Trophoblast cell (in vitro differentiated cells and primary cell): ENCODE measurements around the gene IQSEC1.

Experiments used
- DNase-seq, 2 donors: peaks; one replicate each; pipeline ENCODE4 v3.0.0-alpha.2; 2016
- H2AFZ ChIP-seq: 2 replicates; pipeline ENCODE4 v1.6.1; 2013; ENCODE audit warnings: low read length, moderate library complexity, mild to moderate bottlenecking; ENCODE audit not compliant: insufficient read depth, poor library complexity
- H2AK5ac ChIP-seq: 2 replicates; pipeline ENCODE4 v1.6.1; 2013; ENCODE audit warnings: mild to moderate bottlenecking, low read length
- H2BK120ac ChIP-seq: 2 replicates; pipeline ENCODE4 v1.6.1; 2013; ENCODE audit warnings: low read length, mild to moderate bottlenecking, moderate library complexity; ENCODE audit not compliant: insufficient read depth, poor library complexity
- H2BK12ac ChIP-seq: 2 replicates; pipeline ENCODE4 v1.6.1; 2013; ENCODE audit warnings: mild to moderate bottlenecking, low read length, moderate library complexity
- H2BK5ac ChIP-seq: 2 replicates; pipeline ENCODE4 v1.6.1; 2013; ENCODE audit warnings: low read length, low read depth, moderate library complexity, mild to moderate bottlenecking; ENCODE audit not compliant: poor library complexity
- H3K14ac ChIP-seq: 2 replicates; pipeline ENCODE4 v1.6.1; 2013; ENCODE audit warnings: mild to moderate bottlenecking, low read length
- H3K18ac ChIP-seq: 2 replicates; pipeline ENCODE4 v1.6.1; 2013; ENCODE audit warnings: mild to moderate bottlenecking, low read length
- H3K23ac ChIP-seq: 2 replicates; pipeline ENCODE4 v1.6.1; 2013; ENCODE audit warnings: low read length
- H3K27ac ChIP-seq: 2 replicates; pipeline ENCODE4 v1.5.1; 2013; ENCODE audit warnings: low read depth, mild to moderate bottlenecking, inconsistent platforms, low read length, moderate library complexity
- H3K27me3 ChIP-seq: 2 replicates; pipeline ENCODE4 v1.6.1; 2013; ENCODE audit warnings: inconsistent platforms, mild to moderate bottlenecking, low read length, moderate library complexity; ENCODE audit not compliant: insufficient read depth
- H3K36me3 ChIP-seq, 2 experiments: 1 replicate in 1 of 2; 2 replicates in 1 of 2; pipeline ENCODE4 v1.6.1; 2013; ENCODE audit warnings: low read length in 2 of 2, mild to moderate bottlenecking in 2 of 2, moderate library complexity in 1 of 2; ENCODE audit not compliant: insufficient read depth in 2 of 2, control insufficient read depth in 1 of 2
- H3K4ac ChIP-seq: 2 replicates; pipeline ENCODE4 v1.6.1; 2013; ENCODE audit warnings: low read depth, mild to moderate bottlenecking, low read length, moderate library complexity
- H3K4me1 ChIP-seq, 2 experiments: 1 replicate in 1 of 2; 2 replicates in 1 of 2; pipeline ENCODE4 v1.6.1; 2013; ENCODE audit warnings: low read length in 2 of 2, mild to moderate bottlenecking in 2 of 2, moderate library complexity in 1 of 2; ENCODE audit not compliant: insufficient read depth in 2 of 2, control insufficient read depth in 1 of 2
- H3K4me2 ChIP-seq: 2 replicates; pipeline ENCODE4 v1.6.1; 2013; ENCODE audit warnings: inconsistent platforms, mild to moderate bottlenecking, low read length, moderate library complexity
- H3K4me3 ChIP-seq: 2 replicates; pipeline ENCODE4 v1.5.1; 2013; ENCODE audit warnings: mild to moderate bottlenecking, low read depth, low read length, inconsistent platforms
- H3K79me1 ChIP-seq: one replicate; pipeline ENCODE4 v1.6.1; 2013; ENCODE audit warnings: low read length
- H3K79me2 ChIP-seq: 2 replicates; pipeline ENCODE4 v1.6.1; 2013; ENCODE audit warnings: low read length, mild to moderate bottlenecking; ENCODE audit not compliant: control insufficient read depth, insufficient read depth, poor library complexity
- H3K9ac ChIP-seq: 2 replicates; pipeline ENCODE4 v1.6.1; 2013; ENCODE audit warnings: mild to moderate bottlenecking, low read length
- H3K9me3 ChIP-seq: 2 replicates; pipeline ENCODE4 v1.6.1; 2013; ENCODE audit warnings: low read depth, mild to moderate bottlenecking, control low read depth, inconsistent platforms, low read length; ENCODE audit not compliant: insufficient read depth
- H4K12ac ChIP-seq: 2 replicates; pipeline ENCODE4 v1.6.1; 2013; ENCODE audit warnings: low read depth, mild to moderate bottlenecking, low read length, moderate library complexity
- H4K8ac ChIP-seq: 2 replicates; pipeline ENCODE4 v1.6.1; 2013; ENCODE audit warnings: low read depth, mild to moderate bottlenecking, low read length, moderate library complexity
- H4K91ac ChIP-seq: one replicate; pipeline ENCODE4 v1.6.1; 2013; ENCODE audit warnings: low read depth, mild to moderate bottlenecking, low read length, moderate library complexity
- WGBS: extraction: QIAGEN DNeasy Blood & Tissue Kit; methylation state at CpG from one replicate; pipeline ENCODE4 v1.1.7; 2013; ENCODE audit warnings: missing lambda C conversion rate; ENCODE audit not compliant: insufficient read length, insufficient coverage; ENCODE audit errors: extremely low coverage; 5-methylcytosine and 5-hydroxymethylcytosine counted together

The IQSEC1 gene

GRCh38 chr3:12952343-12953200, 120.7 kb downstream of the IQSEC1 start:
- Histone ChIP-seq H2BK5ac (no peak overlapping the region), H4K8ac (no peak overlapping the region), H4K91ac (no peak overlapping the region), H4K12ac (no peak overlapping the region), H3K36me3 (no peaks in the 10 kb centered on the region), H2AK5ac (no peak overlapping the region), H3K4me1 (peaks cover 11 to 20% of the 10 kb centered on the region in 2 experiments), H3K9ac (no peak overlapping the region), H3K79me2 (peaks cover 3% of the 10 kb centered on the region), H3K4me3 (no peak overlapping the region), H2AFZ (no peak overlapping the region), H2BK12ac (no peak overlapping the region), H3K23ac (no peak overlapping the region), H3K14ac (no peak overlapping the region), H3K4ac (no peak overlapping the region), H3K27me3 (no peaks in the 10 kb centered on the region), H3K9me3 (no peaks in the 10 kb centered on the region), H3K79me1 (no peaks in the 10 kb centered on the region), H3K4me2 (no peak overlapping the region), H3K18ac (peak overlapping the region; percentile 51), H3K27ac (no peak overlapping the region), H2BK120ac (no peak overlapping the region)
- no CpG with 5 or more reads among the region's 14 CpGs for WGBS
- DNase-seq = no peak

GRCh38 chr3:12948891-12949711, 124.1 kb downstream of the IQSEC1 start:
- H4K8ac ChIP-seq = no peak overlapping the region
- H3K9ac ChIP-seq = no peak overlapping the region
- no peak overlapping the region for H3K14ac ChIP-seq
- no peak overlapping the region for H3K23ac ChIP-seq
- no peak overlapping the region for H2AFZ ChIP-seq
- H3K79me1 ChIP-seq = no peaks in the 10 kb centered on the region
- H3K4me2 ChIP-seq = no peak overlapping the region
- no CpG with 5 or more reads among the region's 10 CpGs for WGBS
- H3K27me3 ChIP-seq = no peaks in the 10 kb centered on the region
- H3K79me2 ChIP-seq = no peaks in the 10 kb centered on the region
- no peak overlapping the region for H3K18ac ChIP-seq
- H2AK5ac ChIP-seq = no peak overlapping the region
- no peak overlapping the region for H2BK5ac ChIP-seq
- peak overlapping the region; percentile 5 for H4K91ac ChIP-seq
- peak; percentile 78 to 81 for DNase-seq
- H2BK120ac ChIP-seq = no peak overlapping the region
- H3K4me1 ChIP-seq = peaks cover 15 to 38% of the 10 kb centered on the region in 2 experiments
- H3K36me3 ChIP-seq = no peaks in the 10 kb centered on the region
- H4K12ac ChIP-seq = no peak overlapping the region
- H3K27ac ChIP-seq = no peak overlapping the region
- no peak overlapping the region for H2BK12ac ChIP-seq
- no peak overlapping the region for H3K4me3 ChIP-seq
- H3K9me3 ChIP-seq = no peaks in the 10 kb centered on the region
- no peak overlapping the region for H3K4ac ChIP-seq

GRCh38 chr3:12948371-12948770, 124.9 kb downstream of the IQSEC1 start:
- Histone ChIP-seq H4K91ac (no peak overlapping the region), H4K12ac (no peak overlapping the region), H2AFZ (no peak overlapping the region), H2BK12ac (no peak overlapping the region), H3K79me1 (no peaks in the 10 kb centered on the region), H3K27ac (no peak overlapping the region), H3K27me3 (no peaks in the 10 kb centered on the region), H3K4ac (no peak overlapping the region), H4K8ac (no peak overlapping the region), H3K9ac (no peak overlapping the region), H2BK5ac (no peak overlapping the region), H2AK5ac (no peak overlapping the region), H3K23ac (no peak overlapping the region), H3K14ac (no peak overlapping the region), H3K9me3 (no peaks in the 10 kb centered on the region), H3K18ac (no peak overlapping the region), H3K4me2 (no peak overlapping the region), H3K79me2 (no peaks in the 10 kb centered on the region), H3K4me3 (no peak overlapping the region), H2BK120ac (no peak overlapping the region), H3K4me1 (peaks cover 15 to 34% of the 10 kb centered on the region in 2 experiments), H3K36me3 (no peaks in the 10 kb centered on the region)
- WGBS = no CpG with 5 or more reads among the region's 7 CpGs
- no peak for DNase-seq

- H3K18ac ChIP-seq = peak overlapping the region; percentile 4
- no peak overlapping the region for H3K14ac ChIP-seq
- no peak overlapping the region for H3K23ac ChIP-seq
- no CpG with 5 or more reads among the region's 7 CpGs for WGBS
- H2AK5ac ChIP-seq = no peak overlapping the region
- H3K27ac ChIP-seq = no peak overlapping the region
- peaks cover 15 to 34% of the 10 kb centered on the region in 2 experiments for H3K4me1 ChIP-seq
- H3K4ac ChIP-seq = no peak overlapping the region
- H3K9ac ChIP-seq = no peak overlapping the region
- DNase-seq = no peak
- no peaks in the 10 kb centered on the region for H3K9me3 ChIP-seq
- no peaks in the 10 kb centered on the region for H3K27me3 ChIP-seq
- H4K12ac ChIP-seq = no peak overlapping the region
- no peak overlapping the region for H2BK120ac ChIP-seq
- no peak overlapping the region for H4K91ac ChIP-seq
- no peak overlapping the region for H3K4me2 ChIP-seq
- no peaks in the 10 kb centered on the region for H3K79me2 ChIP-seq
- no peak overlapping the region for H3K4me3 ChIP-seq
- H3K79me1 ChIP-seq = no peaks in the 10 kb centered on the region
- no peaks in the 10 kb centered on the region for H3K36me3 ChIP-seq
- H2BK12ac ChIP-seq = no peak overlapping the region
- no peak overlapping the region for H2AFZ ChIP-seq
- no peak overlapping the region for H2BK5ac ChIP-seq
- H4K8ac ChIP-seq = no peak overlapping the region
These were observed 125.5 kb downstream of the IQSEC1 start for GRCh38 chr3:12947504-12948369.
